HG03354 (cell line): ENCODE results near the gene HECTD3.
A peak's percentile ranks its signal among the peaks of the same experiment; 100 is the strongest.
"Not testable (repeated sequence)": the region's sequence is repeated elsewhere in the genome, so short reads cannot be mapped to it uniquely, and the experiment has no call there.

Experiments
- ATAC-seq: cut with Tn5 transposase; IDR thresholded peaks from one replicate; pipeline ENCODE4 v1.9.1; 2021; ENCODE audit warnings: mild to moderate bottlenecking; ENCODE audit not compliant: unreplicated experiment, poor library complexity, severe bottlenecking

Gene HECTD3

DNA sequence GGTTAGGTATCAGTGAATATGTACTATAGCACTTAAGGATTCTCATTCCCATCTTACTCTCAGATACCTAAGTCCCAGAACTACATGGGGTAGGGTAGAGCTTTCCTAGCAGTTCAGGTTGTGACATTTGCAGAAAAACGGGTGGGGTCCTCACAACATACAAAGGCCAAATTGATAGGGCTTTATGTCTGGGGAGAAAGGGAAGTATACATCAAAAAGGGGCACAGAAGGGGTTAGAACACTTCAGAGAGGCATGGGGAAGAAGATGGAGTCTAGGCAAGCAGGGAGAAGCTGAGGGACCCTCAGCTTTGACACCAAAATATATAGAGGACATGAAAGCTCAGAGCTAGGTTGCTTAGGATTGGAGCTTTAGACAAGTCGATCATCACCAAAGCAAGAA, 4.6 kb upstream of the HECTD3 start:
- ATAC-seq = no peak

DNA sequence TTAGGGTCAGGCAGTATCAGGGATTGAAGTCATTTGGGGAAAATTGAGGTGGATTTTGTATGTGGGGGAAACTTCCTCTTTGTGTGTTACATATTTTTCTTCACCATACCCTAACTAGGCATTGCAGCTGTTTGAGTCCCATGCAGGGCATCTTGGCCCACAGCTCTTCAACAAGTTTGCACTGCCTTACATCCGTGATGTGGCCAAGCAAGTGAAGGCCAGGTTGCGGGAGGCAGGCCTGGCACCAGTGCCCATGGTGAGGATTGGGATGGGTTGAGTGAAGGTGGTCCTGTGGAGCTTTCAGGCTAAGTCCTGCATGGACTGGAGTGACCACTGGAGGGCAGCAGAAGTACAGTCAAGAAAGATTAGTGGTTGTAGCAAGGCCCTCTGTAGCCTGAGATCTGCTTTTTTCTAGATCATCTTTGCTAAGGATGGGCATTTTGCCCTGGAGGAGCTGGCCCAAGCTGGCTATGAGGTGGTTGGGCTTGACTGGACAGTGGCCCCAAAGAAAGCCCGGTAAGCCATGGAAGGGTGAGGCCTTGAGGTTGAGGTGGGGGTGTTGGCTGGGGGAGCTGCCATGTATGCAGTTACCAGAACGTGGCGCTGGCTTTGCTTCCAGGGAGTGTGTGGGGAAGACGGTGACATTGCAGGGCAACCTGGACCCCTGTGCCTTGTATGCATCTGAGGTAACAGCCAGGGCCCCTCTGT, 3.4 kb upstream of the HECTD3 start:
- ATAC-seq = no peak

DNA sequence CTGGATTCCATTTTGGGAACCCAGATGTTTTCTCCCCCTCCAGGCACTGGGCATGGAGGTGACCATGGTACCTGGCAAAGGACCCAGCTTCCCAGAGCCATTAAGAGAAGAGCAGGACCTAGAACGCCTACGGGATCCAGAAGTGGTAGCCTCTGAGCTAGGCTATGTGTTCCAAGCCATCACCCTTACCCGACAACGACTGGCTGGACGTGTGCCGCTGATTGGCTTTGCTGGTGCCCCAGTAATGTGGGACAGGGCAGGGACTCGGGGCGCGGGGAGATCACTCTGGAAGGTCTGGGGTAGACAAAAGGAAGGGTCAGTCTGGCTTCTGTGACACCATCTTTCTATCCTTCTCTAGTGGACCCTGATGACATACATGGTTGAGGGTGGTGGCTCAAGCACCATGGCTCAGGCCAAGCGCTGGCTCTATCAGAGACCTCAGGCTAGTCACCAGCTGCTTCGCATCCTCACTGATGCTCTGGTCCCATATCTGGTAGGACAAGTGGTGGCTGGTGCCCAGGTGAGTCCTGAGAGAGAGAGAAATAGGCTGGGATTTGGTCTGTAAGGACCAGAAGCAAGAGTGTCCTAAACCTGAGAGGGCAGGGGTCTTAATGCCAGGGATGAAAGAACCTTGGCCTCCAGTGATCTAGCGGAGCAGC, 2.6 kb upstream of the HECTD3 start:
- ATAC-seq = no peak

DNA sequence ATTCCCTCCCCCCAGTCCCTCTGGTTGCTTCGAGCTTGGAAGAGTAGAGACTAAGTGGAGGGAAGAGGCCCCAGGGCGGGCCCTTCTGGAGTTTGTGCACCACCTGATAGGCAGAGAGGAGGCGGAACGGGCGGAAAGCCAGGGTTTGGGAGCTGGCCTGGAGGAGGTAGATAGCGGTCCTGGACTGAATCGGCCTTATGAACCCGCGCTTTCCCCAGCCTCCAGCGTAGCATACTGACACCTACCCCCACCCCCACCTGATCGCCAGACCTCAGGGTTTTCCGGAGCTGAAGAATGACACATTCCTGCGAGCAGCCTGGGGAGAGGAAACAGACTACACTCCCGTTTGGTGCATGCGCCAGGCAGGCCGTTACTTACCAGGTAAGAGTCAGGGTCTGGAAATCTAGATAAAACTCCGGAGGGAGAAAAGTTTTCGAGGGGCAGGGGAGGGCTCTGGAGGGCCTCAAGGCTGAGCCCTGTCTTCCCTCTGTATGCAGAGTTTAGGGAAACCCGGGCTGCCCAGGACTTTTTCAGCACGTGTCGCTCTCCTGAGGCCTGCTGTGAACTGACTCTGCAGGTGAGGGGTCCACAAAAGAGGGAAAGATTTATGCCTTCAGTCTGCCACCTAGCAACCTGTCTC, 1.6 kb upstream of the HECTD3 start:
- ATAC-seq = no peak

DNA sequence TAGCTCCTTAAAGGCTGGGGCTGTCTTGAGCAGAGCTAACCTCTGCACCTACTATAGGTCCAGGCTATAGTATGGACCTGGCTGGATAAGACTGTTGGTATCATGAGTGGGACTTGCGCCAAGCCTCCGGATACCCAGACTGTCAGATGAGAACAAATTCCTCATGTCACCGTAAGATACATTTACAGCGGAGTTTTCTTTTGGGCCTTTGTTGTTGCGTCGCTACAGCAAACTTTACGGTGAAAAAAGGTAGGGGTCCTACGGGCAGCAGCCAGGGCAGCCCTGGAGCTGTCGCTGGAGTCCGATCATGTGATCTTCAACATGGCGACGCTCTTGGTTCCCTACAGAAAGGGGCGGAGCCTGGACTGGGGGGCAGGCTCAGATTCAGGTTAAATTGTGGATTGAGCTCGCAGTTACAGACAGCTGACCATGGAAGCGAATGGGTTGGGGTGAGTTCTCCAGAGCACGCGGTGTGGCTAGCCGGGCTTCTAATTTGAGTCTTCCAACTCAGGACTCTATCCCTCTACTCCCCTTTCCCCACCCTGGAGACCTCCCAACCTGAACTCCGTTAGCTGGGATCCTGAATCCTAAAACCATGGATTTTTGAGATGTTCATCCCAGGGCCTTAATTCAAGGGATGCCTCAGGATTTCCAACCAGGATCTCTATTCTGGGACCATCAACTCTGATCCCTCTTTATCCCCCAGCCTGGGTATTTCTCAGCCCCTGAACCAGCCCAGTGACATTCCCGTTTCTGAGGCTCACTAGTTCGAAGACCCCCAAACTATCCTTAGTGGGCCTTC, 914 bp upstream of the HECTD3 start, which contains the start of gene UROD:
Gene UROD, plus strand, starts transcription at position 418 of the 802 bp plus-strand sequence. Its CDS starts 12 bp downstream, at position 430.
- ATAC-seq = peak; percentile 67

DNA sequence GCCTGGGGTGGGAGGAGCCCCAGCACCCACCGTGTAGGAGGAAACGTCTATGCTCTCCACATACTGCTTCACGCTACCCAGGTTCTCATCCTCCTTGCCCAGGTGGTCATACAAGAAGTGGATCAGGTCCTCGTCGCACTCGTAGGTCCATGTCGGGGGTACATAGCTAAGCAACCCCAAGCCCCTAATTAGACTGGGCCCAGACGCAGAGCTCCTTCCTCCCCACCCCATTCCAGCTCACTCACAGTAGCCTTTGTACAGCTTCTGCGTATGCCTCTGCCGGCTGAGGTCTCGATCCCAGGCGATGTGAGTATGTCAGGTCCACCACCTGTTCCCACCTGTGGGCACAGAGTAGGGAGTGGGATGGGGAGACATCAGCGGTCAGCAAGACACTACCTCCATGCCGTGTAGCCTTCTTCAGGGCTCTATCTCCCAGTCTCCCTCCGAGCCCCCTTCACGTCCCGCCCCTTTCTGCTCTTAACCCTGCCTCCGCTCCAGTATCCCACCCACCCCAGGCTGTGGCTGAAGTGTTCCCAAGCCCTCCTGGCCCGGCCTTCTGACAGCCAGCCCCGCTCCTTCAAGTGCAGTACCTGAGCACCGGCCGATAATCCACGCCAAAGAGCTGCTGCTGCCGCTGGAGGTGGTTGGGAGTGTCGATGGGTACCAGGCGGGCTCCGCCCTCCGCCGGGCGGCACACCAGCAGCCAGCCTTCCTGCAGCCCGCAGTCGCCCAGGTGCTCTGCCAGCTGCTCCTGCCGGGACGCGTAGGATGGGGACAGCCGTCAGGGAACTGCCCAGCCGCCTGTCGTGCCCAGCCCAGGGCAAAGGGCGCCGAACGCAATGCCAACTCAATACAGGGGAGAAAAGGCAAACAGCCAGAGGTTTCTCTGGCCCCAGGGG, 919 bp downstream of the HECTD3 start:
- ATAC-seq = no peak

DNA sequence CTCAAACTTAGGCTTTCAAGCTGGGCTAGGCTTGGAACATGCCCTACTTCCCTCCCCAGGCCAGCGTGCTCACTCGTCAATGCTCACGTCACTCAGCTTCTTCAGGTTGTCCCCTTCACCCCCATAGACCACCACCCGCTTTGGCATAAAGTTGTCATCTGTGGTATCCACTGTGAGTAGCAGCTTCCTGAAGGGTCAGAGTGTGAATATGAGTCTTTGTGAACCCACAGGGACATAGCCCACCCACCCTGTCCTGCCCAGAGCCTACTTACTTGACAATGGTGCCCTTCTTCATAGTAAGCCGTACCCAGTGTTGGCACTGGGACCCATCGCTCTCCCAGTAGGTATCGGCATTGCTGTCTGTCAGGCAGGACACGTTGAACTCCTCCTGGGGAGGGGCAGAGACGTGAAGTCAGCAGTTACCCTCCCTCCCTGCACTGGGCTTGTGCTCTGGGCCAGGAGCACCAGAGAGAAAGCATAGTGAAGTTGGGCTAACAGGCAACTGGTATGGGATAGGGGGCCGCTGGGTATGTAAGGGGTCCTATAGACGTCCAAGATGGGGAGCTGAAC, 1.7 kb downstream of the HECTD3 start:
- ATAC-seq = no peak

DNA sequence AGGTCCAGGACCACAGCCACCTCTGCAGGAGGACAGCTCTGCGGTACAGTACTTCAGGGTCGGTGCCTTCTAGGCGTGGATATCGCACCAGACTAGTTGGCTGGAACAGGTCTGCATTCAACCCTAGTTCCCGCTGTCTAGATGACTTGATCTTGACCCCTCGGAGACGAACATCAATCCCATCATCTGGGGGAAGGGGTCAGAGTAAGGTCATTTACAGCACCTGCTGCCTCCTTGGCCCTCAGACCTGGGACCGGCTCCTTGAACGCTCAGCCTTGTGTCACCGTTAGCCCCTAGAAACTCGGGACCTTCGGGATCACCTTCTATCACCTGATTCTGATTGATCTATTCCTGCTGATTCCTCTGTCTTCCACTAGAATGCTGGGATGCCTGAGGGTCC, 2.6 kb downstream of the HECTD3 start:
- no peak for ATAC-seq

DNA sequence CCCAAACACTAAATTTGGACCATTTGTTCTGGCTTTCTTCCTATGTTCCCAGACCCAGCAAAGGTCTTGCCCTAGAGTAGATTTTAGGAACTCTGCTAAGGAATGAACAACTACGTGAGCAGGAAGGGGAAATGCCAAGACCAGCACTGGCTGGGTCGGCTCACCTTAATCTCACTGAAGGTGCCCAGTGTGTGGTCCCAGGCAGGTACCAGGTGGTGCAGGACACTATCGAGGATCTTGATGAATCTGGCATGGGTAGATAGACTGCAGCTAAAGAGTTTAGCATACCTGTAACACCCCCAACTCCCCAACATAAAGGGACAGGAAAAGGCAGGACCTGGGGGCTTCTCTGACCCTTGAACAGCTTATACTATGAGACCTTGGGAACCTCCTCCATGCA, 3.0 kb downstream of the HECTD3 start:
- ATAC-seq = no peak

DNA sequence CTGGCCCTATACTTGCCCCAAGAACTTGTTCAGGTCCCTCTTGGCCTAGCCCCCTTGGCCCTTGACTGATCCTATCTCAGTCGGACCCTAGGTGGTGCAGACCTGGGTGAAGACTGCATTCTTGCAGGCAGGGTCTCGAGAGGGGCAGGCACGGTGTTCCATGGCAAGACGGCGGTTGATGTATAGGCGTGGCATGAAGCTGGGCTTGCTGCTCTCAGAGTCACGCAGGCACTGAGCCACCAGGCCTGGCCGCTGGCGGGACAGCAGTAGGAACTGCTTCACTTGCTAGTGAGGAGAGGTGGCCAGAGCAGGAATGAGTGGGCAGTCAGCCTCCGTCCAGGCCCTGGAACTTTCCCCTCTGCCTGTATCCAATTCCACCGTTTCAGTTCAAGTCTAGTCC, 3.8 kb downstream of the HECTD3 start:
- ATAC-seq = no peak

DNA sequence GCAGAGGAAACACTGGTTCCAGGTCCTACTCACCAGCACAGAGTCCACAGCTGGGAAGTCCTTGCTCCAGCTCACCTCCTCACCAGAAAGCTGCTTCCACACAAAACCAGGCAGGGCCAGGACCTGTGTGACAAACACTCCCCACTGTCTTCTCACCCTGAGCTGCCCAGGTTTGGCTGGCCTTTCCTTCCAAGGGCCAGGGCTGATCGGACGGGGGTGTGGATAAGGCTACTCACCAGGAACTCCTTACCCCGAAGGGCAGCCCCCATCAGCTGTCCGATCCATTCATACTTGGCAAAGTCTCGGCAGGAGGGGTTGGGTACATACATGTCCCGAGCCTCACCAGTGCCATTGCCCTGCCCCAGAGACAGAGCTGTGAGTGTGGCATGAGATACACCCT, 5.4 kb downstream of the HECTD3 start:
- ATAC-seq = no peak

DNA sequence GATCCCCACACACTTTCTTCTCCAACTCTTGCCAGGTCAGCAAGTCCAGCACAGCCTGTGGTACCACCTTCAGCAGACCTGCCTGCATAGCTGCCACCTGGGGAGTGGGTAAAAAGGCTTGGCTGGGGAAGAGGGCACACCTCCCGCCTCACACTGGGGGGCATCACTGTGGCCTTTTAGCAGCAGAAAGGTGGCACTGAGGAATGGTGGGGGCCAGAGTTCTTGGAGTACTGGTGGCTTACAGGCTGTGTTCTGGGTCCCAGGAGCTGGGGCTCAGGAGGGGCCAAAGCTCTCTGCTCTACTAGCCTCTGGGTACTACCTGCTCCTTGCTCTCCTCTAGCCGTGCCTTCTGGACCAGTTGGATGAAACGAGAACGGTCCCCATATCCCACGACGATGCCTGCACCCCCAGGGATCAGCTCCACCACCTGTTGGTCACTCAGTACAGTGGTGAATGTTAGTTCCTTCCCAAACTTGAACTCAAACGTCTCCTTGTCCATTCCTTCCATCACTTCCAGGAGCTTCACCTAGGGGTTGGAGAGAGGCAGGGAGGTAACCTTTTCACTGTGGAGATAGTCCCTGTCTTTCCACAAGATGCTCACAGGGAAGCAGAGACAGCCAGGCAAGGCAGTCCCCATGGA, 6.7 kb downstream of the HECTD3 start:
- no peak for ATAC-seq

DNA sequence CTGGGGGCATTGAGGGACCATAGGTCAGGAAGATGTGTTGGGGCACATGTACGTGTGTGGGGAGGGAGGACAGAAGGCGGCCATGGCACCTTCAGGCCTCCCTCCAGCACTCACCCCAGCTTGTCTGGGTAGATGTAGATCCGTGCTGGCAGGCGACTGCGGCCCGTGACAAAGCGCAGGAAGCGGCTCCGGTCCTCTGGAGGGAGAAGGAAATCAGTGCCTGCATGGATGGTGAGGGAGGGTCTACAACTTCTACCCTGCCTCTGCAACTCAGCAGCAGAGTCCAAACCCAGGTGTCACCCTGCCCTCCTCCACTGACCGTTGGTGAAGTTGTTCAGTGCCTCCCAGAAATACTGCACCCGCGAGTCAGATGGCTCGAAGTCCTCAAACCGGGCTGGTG, 7.4 kb downstream of the HECTD3 start:
- ATAC-seq = no peak

DNA sequence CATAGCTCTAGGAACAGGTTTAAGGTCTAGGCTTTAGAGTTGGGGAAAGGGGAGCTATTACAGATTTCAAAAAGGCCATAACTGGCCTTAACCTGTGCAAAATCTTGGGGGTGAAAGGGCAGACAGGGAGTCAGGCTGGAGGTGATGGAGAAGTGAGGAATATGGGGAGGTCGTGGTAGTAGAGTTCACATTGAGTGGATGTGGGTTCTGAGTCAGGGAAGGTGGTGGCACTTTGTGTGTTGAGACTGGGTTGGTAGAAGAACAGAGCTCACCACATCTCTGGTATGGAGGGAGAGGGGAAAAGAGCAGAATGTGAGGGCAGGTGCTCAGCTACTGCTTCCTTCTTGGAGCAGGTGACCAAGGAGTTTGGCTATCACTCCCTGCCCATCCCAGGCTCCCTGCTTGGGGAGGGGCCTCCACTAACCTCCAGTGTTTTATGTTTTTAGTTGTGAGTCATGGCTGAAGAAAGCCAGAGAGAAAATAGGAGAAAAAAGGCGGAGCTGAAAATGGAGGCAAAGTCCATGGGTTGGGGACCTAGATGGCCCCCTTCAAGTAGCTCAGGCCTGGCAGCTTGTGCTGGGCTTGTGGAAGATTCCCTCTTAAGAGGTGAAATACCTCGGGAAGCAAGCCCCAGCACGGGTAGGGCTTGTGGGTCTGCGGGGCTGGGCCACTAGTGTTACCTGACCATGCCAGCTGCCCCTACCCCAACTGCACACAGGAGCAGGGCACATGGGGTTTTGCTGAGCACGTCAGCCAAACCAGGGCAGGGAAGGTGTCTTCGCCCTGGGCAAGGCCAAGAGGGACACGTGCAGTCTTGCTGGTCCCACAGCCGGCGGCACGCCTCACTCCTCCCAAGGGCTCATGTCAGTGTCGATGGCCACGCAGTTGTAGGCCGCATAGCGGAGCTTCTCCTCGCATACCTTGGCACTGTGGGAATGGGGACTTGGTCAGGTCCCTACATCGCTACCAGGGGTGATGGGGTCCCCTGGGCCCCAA, 8.2 kb downstream of the HECTD3 start:
- ATAC-seq = no peak

DNA sequence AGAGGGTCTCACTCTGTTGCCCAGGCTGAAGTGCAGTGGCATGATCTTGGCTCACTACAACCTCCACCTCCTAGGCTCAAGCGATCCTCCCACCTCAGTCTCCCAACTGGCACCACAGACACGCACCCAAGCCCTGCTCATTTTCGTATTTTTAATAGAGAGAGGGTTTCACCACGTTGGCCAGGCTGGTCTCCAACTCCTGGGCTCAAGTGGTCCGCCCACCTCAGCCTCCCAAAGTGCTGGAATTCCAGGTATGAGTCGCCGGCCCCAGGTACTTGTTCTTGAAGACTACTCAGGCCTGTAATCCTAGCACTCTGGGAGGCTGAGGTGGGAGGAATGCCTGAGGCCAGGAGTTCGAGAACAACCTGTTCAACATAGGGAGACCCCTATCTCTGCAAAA, 9.5 kb downstream of the HECTD3 start:
- not testable (repeated sequence) for ATAC-seq

DNA sequence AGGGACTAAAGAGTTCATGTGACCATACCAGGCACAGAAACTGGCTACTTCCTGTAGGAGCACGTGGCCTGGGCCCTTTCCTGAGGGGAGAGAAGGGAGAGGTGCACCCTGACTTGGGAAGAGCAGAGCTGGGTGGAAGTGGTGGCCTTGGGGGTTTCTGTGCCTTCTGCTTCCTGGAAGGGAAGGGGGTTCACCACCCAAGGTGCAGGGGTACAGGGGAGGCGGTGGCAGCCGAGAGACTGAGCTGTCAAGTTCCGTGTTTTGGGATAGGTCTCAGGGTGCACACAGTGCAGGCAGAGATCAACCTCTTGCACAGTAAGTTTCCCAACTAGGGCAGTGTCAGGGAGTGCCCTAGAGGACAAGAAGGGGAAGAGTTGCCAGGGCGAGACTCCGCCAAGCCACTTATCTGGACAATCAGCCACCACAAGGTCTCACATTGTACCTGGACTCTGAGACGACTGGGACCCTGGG, 10.1 kb downstream of the HECTD3 start:
- no peak for ATAC-seq

DNA sequence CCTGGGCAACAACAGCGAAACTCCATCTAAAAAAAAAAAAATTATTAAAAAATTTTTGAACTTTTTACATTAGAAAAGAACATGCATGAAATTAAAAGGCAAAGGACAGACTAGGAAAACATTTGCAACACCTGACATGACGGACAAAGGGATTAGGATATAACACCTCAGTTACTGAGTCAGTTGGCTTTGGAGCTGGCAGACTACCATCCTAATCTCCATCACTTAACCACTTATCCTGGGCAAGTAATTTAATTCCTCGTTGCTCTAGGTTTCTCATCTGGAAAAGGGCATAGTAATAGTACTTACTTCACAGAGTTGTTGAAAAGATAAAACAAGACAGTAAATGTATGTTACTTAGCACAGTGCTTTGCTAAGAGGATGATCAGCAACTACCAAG, 11.9 kb downstream of the HECTD3 start:
- ATAC-seq = no peak
